ENCODE results near the gene HS3ST3A1.

HS3ST3A1 gene

GRCh38 chr17:13491916-13492736 lies 109.6 kb downstream of the HS3ST3A1 start:
- DNase-seq (ENCODE audit: low read depth in 2 of 2) = no peak

GRCh38 chr17:13491491-13491890 lies 110.2 kb downstream of the HS3ST3A1 start:
- no peak for DNase-seq (ENCODE audit: low read depth in 2 of 2)

DNA sequence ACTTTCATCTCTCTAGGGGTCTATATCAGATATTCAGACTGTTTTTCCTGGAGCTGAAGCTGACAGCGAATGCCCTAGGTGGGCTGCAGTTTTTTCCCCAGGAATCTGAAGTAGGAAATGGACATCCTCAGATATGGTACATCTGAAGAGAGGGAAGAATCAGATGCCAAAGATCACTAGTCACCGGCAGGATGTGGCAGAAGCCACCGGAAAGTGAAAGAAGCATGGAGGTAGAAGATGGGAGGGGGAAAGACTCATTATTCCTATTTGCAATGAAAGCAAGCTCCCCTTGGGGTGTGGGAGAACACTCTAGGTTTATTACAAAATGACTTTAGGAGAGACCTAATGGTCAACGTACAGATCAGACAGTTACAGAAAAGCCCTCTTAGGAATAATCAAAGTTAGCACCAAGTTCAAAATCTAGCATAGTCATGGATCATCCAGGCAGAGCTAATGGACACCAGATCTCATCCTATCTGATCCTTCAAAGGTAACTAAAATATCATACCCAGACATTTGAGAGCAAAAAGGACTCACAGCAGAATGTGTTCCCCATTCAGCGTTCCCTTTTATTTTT lies 110.7 kb downstream of the HS3ST3A1 start:
- DNase-seq (ENCODE audit: low read depth in 2 of 2) = no peak

- DNase-seq (ENCODE audit: low read depth in 2 of 2) = no peak
Observed at GRCh38 chr17:13490427-13490826, 111.3 kb downstream of the HS3ST3A1 start.

- DNase-seq (ENCODE audit: low read depth in 2 of 2) = no peak
Observed at GRCh38 chr17:13485327-13485726, 116.4 kb downstream of the HS3ST3A1 start.

- no peak for DNase-seq (ENCODE audit: low read depth in 2 of 2)
Observed at GRCh38 chr17:13484020-13484419, 117.7 kb downstream of the HS3ST3A1 start.

- DNase-seq (ENCODE audit: low read depth in 2 of 2) = no peak
Observed at GRCh38 chr17:13480877-13481276, 120.9 kb downstream of the HS3ST3A1 start.

DNA sequence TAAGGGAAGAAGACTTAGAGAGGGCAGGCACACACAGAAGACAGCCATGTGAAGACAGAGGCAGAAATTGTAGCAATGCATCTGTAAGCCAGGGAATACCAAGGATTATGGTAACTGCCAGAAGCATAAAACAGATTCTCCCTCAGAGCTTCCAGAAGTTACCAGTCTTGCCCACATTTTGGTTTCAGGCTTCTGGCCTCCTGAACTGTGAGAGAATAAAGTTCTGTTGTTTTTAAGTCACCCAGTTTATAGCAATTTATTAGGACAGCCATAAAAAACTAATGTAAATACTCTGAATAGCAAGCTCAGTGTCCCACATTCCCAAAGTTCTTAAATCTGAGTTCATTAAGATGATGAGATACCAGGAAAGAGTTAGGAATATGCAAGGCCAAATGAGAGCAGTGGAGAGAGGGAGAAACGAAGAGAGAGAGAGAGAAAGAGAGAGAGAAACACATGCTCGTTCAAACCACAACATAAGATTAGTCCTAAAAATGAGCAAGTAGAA lies 123.4 kb downstream of the HS3ST3A1 start:
- DNase-seq (ENCODE audit: low read depth in 2 of 2) = no peak

DNA sequence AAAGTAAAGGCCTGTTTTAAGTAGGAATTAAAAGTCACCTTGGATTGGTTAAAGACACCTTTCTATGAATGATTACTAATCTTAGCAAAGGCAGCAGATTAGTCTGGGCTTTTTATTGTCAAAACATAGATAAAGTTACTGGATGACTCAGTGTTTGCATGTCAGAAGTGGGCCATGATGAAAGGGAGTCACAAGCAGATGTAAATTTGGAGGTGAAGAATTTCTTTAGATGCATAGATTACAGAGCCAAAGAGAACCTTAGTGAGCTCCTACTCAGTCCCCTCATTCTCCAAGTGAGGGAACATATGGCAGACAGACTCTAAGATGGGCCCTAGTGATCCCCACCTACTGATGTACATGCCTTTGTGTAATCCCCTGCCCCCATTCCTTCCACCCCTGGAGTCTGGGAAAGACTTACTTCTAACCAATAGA lies 124.5 kb downstream of the HS3ST3A1 start:
- no peak for DNase-seq (ENCODE audit: low read depth in 2 of 2)

GRCh38 chr17:13476720-13477119 lies 125.0 kb downstream of the HS3ST3A1 start:
- no peak for DNase-seq (ENCODE audit: low read depth in 2 of 2)

- no peak for DNase-seq (ENCODE audit: low read depth in 2 of 2)
Observed at GRCh38 chr17:13475574-13476223, 126.0 kb downstream of the HS3ST3A1 start.

- DNase-seq (ENCODE audit: low read depth in 2 of 2) = no peak
Observed at GRCh38 chr17:13474073-13474800, 127.5 kb downstream of the HS3ST3A1 start.

- DNase-seq (ENCODE audit: low read depth in 2 of 2) = no peak
Observed at GRCh38 chr17:13465678-13466077, 136.1 kb downstream of the HS3ST3A1 start.

- DNase-seq (ENCODE audit: low read depth in 2 of 2) = no peak
Observed at GRCh38 chr17:13462673-13463124, 139.0 kb downstream of the HS3ST3A1 start.

DNA sequence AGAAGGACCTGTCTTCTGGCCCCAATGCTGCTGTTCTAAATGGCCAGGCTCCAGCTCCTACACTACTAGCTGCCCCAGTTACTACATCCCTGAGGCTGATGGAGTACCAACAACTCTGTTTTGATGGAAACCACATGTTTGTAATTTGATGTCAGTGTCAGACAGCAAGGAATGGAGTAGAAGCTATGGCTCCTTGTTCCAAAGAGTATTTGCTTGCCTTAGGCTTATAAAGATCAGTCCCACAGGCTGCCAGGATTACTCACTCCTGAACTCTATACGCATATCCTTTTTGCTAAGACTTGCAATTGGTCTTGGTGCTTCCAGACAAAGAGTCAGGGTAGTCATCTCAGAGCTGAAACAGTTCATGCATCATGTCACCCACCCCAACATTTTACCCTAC lies 139.6 kb downstream of the HS3ST3A1 start:
- no peak for DNase-seq (ENCODE audit: low read depth in 2 of 2)

GRCh38 chr17:13460261-13461000 lies 141.3 kb downstream of the HS3ST3A1 start:
- no peak for DNase-seq (ENCODE audit: low read depth in 2 of 2)

DNA sequence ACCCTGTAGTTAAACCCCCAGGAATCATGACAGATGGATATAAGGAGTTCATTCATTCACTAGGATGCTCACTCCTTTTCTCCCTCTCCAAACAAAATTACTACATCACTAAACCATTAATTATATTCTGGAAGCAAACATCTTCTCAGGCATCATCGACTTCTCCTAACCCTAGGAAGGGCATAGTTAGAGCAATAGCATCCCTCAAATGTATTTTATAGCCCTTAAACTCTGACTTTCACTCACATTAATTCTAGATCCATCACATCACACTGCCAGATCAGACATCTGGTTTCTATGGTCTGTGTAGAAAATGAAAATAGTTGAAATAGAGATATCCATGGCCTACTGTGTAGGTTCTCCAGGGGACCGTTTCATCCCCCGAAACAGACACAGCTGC lies 143.9 kb downstream of the HS3ST3A1 start:
- DNase-seq (ENCODE audit: low read depth in 2 of 2) = no peak
